IPS-NIHi7 (cell line): Measurements from ENCODE around the gene ZNF488.
"Not testable (repeated sequence)": the region's sequence is repeated elsewhere in the genome, so short reads cannot be mapped to it uniquely, and the experiment has no call there.

ENCODE experiments used
- DNase-seq: peaks from one replicate; pipeline ENCODE4 v3.0.0; 2012; ENCODE audit warnings: mixed read lengths; ENCODE audit errors: extremely low spot score

The ZNF488 gene, protein sequence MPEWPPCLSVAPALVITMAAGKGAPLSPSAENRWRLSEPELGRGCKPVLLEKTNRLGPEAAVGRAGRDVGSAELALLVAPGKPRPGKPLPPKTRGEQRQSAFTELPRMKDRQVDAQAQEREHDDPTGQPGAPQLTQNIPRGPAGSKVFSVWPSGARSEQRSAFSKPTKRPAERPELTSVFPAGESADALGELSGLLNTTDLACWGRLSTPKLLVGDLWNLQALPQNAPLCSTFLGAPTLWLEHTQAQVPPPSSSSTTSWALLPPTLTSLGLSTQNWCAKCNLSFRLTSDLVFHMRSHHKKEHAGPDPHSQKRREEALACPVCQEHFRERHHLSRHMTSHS

DNA sequence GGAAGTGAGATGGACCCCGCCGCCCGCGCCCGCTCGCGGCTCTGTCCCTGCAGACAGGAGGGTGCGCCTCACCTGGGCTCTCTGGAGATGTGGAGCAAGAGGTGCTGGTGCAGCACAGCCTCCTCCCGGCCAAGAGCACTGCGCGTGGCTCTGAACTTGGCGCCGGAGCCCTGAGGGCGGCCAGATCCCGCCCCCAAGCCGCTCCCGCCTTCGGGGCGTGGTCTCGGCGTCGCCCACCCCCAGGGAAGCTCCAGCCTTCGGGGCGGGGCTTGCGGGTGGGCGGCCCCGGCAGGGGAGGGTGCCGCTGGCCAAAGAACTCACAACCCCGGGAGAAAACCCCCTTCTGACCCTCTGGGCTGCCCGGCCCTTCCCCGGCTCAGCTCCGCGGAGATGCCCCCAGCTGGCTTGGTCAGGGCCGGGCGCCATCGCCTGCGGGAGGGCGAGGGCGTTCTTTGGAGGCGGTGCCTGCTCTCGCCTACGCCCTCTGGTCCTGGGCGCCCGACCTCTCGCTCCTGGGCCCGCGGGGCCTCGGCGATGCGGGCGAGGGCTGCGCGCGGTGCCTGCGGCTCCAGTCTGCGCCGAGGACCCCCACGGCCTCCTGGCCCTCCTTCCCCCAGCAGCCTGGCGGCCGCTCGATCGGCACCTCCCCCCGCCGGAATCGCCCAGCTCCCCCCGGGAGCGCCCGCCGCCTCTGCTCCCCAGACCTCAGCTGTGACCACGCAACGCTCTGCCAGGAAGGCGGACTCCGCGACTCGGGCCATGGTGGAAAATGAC lies at the start of gene ZNF488:
Gene ZNF488, minus strand, starts transcription at position 146 of the 774 bp plus-strand sequence. CDS start 15,464 bp downstream, outside the sequence.
- DNase-seq, result peak; percentile 98

GRCh38 chr10:47425813-47426419 lies 41.8 kb upstream of the ZNF488 start:
- no peak for DNase-seq

DNA sequence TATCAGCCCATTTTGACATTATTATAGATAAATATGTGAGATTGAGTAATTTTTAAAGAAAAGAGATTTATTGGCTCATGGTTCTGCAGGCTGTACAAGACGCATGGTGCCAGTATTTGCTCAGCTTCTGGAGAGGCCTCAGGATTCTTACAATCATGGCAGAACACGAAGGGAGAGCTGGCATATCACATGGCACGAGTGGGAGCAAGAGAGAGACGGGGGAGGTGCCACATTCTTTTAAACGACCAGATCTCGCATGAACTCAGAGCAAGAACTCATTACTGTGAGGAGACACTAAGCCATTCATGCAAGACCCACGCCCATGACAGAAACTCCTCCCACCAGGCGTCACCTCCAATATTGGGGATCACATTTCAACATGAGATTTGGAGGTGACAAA lies 40.1 kb upstream of the ZNF488 start:
- no peak for DNase-seq

- no peak for DNase-seq
These were observed 39.4 kb upstream of the ZNF488 start for GRCh38 chr10:47423476-47423875.

- DNase-seq, result no peak
These were observed 37.2 kb upstream of the ZNF488 start for GRCh38 chr10:47421057-47421952.

DNA sequence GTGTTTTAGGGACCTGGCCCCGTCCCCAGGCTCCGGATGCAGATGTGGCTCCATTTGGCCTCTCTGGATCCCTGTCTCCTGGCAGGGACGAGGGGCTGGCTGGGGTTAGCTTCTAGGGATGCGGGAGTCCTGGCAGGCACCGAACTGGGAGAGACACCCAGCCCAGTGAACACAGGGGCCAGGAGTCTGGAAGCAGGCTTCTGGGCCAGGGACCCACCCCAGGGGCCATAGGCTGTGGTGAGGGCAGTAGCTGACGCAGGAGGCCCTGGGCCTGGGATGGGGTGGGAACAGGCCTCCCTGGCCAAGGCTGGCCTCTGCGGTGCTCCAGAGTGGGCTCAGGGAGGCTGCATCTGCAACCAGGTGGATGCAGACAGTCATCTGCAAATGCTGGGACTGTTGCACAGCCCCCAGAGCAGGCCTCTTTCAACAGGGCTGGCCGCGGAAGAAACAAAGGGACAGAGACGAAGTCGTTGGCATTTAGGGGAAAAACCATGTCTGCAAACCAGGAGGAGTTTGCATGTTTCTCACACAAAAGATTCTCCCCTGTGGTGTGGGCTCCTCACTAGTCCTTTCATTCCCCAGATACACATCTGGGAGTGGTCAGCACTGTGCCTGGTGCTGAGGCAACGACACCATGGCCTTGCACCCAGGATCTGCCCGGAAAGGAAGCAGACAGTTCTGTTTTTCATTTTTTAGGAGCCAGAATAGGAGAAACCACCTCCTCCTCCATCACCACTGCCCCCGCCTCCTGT lies 36.4 kb upstream of the ZNF488 start:
- DNase-seq, result no peak

DNA sequence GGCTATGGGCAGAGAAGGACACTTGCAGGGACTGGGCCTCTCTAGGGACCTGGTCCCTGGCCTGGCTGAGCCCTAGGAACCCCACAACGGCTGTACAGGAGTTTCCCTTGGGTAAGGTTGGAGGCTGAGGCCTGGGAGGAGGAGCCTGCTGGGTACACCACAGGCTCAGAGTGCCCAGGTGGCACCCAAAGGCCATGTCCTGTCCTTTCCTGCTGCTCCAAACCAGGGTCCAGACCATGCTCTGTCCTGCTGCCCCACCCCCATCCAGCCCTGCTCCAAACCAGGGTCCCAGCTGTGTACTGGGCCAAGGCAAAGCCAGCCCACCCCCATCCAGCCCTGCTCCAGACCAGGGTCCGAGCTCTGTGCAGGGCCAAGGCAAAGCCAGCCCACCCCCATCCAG lies 35.3 kb upstream of the ZNF488 start:
- DNase-seq, result no peak

DNA sequence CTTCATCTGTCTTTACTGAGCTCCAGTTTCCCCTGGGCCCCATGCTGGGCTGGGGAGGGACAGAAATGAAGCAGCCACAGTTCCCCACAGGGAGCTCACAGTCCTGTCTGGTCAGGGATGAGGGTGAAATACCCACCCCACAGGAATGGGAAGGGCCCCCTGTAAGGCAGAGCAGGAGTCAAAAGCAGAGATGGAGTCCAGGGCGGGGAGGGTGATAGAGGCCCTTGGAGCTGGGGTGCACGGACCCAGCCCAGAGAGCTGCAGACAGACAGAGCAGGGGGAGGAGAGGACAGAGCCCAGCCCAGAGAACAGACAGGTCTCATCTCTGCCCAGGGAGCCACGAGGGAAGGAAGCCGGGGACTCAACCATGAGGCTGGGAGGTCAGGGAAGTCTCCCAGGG lies 34.9 kb upstream of the ZNF488 start:
- no peak for DNase-seq

- no peak for DNase-seq
These were observed 34.2 kb upstream of the ZNF488 start for GRCh38 chr10:47418321-47418720.

GRCh38 chr10:47416305-47417218 lies 32.5 kb upstream of the ZNF488 start:
- not testable (repeated sequence) for DNase-seq

DNA sequence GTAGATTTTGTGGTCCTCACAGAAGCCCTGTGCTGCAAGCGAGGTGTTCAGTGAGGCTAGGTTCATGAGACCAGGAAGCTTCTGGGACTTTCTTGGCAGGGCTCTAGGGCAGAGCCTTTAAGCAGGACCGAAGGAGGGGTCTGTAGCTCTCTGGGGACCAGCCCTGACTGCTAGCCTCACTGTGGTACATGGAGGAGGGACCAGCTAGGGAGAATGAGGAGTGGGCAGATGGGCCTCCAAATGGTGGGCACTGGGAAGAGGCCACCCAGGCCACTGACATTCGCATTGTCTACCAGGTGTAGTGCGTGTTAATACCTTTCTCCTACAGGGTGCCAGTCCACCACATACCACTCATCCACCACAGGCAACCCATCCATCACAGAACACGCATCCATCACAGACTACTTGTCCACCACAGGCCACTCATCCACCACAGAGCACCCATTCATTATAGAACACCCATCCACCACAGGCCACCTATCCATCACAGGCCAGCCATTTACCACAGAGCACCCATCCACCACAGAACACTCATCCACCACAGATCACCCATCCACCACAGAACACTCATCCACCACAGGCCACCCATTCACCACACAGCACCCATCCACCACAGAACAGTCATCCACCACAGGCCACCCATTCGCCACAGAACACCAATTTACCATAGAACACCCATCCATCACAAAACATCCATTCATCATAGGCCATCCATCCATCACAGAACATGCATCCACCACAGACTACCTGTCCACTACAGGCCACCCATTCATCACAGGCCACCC lies 31.6 kb upstream of the ZNF488 start:
- DNase-seq, result no peak

DNA sequence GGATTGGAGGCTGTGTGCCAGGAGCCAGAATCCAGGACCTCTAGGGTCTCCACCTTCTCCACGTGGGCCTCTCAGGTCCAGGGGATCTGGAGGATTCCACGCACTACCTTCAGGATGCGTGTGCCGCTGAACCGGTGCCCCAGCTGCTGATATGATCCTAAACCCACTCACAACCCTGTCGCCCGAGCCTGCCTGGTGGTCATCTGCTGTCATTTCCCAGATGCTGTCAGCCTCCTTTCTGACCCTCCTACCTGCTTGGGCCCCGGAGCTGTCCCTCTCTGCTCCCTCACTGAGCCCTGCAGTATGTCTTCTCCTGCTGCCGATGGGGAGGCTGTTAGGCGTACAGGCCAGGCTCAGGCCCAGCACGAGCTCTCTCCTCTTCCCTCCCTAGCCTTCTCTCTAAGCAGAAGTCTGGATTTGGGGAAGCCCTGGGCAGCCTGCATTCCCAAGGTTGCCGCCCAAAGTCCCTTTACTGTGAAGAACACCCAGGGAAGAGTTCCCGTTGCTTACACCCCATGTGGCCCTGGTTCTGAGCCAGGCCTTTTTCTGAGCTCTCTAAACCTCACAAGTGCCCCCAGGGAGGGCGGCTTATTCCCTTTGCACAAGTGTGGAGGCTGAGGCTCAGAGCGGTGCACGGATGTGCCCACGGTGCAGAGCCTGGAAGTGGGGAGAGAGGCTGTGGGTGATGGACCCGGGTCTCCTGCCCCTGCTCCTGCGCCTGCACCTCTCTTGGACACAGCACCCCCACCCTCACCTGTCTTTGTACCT lies 30.8 kb upstream of the ZNF488 start:
- no peak for DNase-seq

DNA sequence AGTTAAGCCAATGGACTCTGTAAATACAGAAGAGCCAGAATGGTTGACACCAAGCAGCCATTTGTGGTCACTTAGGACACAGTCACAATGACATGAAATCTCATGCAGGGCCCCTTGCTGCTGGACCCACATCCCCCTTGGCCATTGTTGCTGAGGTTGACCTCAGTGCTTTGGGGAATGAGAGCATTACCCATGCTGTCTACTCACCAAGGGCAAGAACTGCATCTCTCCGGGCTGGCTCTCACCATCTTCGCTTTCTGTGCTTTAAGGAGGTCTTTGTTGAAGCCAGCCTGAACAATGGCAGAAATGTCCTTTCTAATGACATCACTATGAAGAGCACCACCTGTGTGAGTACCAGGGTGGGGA lies 30.1 kb upstream of the ZNF488 start:
- DNase-seq, result no peak

GRCh38 chr10:47413531-47414226 lies 29.6 kb upstream of the ZNF488 start:
- no peak for DNase-seq

DNA sequence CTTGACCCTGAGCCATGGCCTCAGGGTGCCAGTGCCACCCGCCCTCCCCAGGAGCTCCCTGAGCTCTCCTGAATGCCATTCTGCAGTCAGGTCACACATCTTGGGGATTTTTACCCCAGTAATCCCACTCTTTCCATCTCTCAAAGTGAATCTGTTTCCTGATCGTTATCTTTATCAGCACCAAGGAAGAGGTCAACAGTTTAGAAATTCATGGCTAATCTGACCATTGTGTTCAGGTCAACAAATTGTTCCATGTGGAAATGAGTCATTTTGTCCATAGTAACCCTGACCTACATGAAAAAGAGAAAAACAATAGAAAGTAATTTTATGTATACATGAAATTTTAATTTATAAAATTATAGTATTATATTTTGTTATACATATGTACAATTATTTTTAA lies 28.8 kb upstream of the ZNF488 start:
- DNase-seq, result no peak

- DNase-seq, result no peak
These were observed 28.2 kb upstream of the ZNF488 start for GRCh38 chr10:47412177-47412730.

- DNase-seq, result no peak
These were observed 26.8 kb upstream of the ZNF488 start for GRCh38 chr10:47410862-47411261.
